Loucy (cell line): ENCODE results near the gene PTPRT.

Experiments used
- CTCF ChIP-seq: fragments of 200-600 bp; sonication (generic); conservative IDR thresholded peaks from 2 replicates; pipeline ENCODE4 v1.5.1; 2014; ENCODE audit warnings: mild to moderate bottlenecking, antibody characterized with exemption, low read length
- EZH2phosphoT487 ChIP-seq: fragments of 200-600 bp; IDR thresholded peaks from 2 replicates; pipeline ENCODE4 v1.6.1; 2018; ENCODE audit warnings: antibody characterized with exemption, mild to moderate bottlenecking, moderate library complexity, borderline replicate concordance

DNA sequence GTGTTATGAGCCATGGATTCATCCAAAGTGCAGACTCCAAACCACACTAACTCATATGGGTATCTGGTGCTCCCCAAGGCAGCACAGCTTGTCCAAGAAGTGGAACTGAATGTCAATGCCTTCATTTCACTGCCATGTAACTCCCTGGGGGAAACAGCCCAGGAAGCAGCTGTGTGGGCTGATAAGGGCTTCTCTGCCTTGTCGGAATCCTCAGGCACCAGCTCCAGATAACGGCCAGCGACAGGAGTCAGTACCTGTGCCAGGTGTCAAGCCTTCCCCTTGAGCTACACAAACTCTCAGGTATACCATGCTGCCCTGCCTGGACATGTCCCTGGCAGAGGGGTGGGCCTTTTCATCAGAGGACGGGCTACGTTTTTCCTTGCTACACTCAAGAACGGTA lies 819.6 kb downstream of the PTPRT start:
- no peak for TF ChIP-seq CTCF
- TF ChIP-seq EZH2phosphoT487: no peak
